Left ventricle myocardium inferior (tissue), 1 donor: ENCODE results near the gene ARFGAP3. TPM values are rescaled to one million over a fixed set of nuclear protein-coding genes. Genes with fewer than 3 reads are reported as not detected.

Experiments used
- DNase-seq: peaks from one replicate; pipeline ENCODE4 v3.0.0-alpha.2; 2020
- H3K27ac ChIP-seq: fragments of 200-600 bp; replicated peaks from 2 replicates; pipeline ENCODE4 v1.8.0; 2021
- H3K27me3 ChIP-seq: fragments of 200-600 bp; 2 replicates; pipeline ENCODE4 v1.8.0; 2021; ENCODE audit warnings: low read depth
- H3K36me3 ChIP-seq: fragments of 200-600 bp; 2 replicates; pipeline ENCODE4 v1.8.0; 2021
- H3K4me1 ChIP-seq: fragments of 200-600 bp; 2 replicates; pipeline ENCODE4 v1.8.0; 2021
- H3K4me3 ChIP-seq: fragments of 200-600 bp; 2 replicates; pipeline ENCODE4 v1.8.0; 2021; ENCODE audit warnings: mild to moderate bottlenecking, moderate library complexity
- H3K9me3 ChIP-seq: fragments of 200-600 bp; replicated peaks from 2 replicates; pipeline ENCODE4 v1.8.0; 2021
- CTCF ChIP-seq: fragments of 200-600 bp; IDR thresholded peaks from 2 replicates; pipeline ENCODE4 v1.8.0; 2021; ENCODE audit warnings: antibody characterized with exemption, mild to moderate bottlenecking, borderline replicate concordance
- intact Hi-C: fragments of 100-400 bp; cut with micrococcal nuclease; formaldehyde crosslinking; loops from one replicate; pipeline ENCODE4 v1.11.0; 2022
- total RNA-seq: library from RNA; stranded (reverse); fragmentation: NEBNext Ultra II Directional; extraction: Animal tissue kit (Norgen Biotek cat#: 25700); gene quantifications from one replicate; pipeline ENCODE4 v1.2.1, GENCODE V29; 2021
- donor health status: DM: no; HTN: yes; CAD: no; lungs with severe emphysema.

ARFGAP3 gene
- total RNA-seq, 1 donor from 2014 or later: 26.9 TPM

GRCh38 chr22:42855721-42856120 is 1.4 kb downstream of the ARFGAP3 start:
- DNase-seq: no peak
- Histone ChIP-seq H3K36me3 (no peaks in the 10 kb centered on the region), H3K4me1 (peaks cover 37% of the 10 kb centered on the region), H3K27ac (peak overlapping the region; percentile 98), H3K9me3 (no peaks in the 10 kb centered on the region), H3K27me3 (no peaks in the 10 kb centered on the region), H3K4me3 (peak overlapping the region; percentile 92)
- no peak for TF ChIP-seq CTCF
- intact Hi-C loops: no loop called here

GRCh38 chr22:42855211-42855610 is 1.9 kb downstream of the ARFGAP3 start:
- Histone ChIP-seq H3K9me3 (no peaks in the 10 kb centered on the region), H3K4me1 (peaks cover 33% of the 10 kb centered on the region), H3K27me3 (no peaks in the 10 kb centered on the region), H3K4me3 (peak overlapping the region; percentile 92), H3K36me3 (no peaks in the 10 kb centered on the region), H3K27ac (peak overlapping the region; percentile 98)
- intact Hi-C loops: no loop called here
- no peak for DNase-seq
- TF ChIP-seq CTCF: no peak

- intact Hi-C loops: no loop called here
- Histone ChIP-seq H3K27ac (no peak overlapping the region), H3K27me3 (no peaks in the 10 kb centered on the region), H3K4me1 (peaks cover 21% of the 10 kb centered on the region), H3K9me3 (no peaks in the 10 kb centered on the region), H3K4me3 (no peak overlapping the region), H3K36me3 (peaks cover 26% of the 10 kb centered on the region)
- no peak for TF ChIP-seq CTCF
- DNase-seq: no peak
These were observed 8.0 kb downstream of the ARFGAP3 start for GRCh38 chr22:42848941-42849550.

GRCh38 chr22:42847110-42847509 is 10.0 kb downstream of the ARFGAP3 start:
- intact Hi-C loops: no loop called here
- Histone ChIP-seq H3K4me3 (no peak overlapping the region), H3K9me3 (no peaks in the 10 kb centered on the region), H3K36me3 (peaks cover 35% of the 10 kb centered on the region), H3K4me1 (peaks cover 21% of the 10 kb centered on the region), H3K27me3 (no peaks in the 10 kb centered on the region), H3K27ac (no peak overlapping the region)
- no peak for DNase-seq
- TF ChIP-seq CTCF: no peak

GRCh38 chr22:42844756-42845155 is 12.3 kb downstream of the ARFGAP3 start:
- intact Hi-C loops: no loop called here
- peaks cover 54% of the 10 kb centered on the region for H3K36me3 ChIP-seq
- H3K4me3 ChIP-seq: no peak overlapping the region
- H3K27me3 ChIP-seq: no peaks in the 10 kb centered on the region
- no peak for TF ChIP-seq CTCF
- peaks cover 16% of the 10 kb centered on the region for H3K4me1 ChIP-seq
- H3K9me3 ChIP-seq: no peaks in the 10 kb centered on the region
- no peak for DNase-seq
- no peak overlapping the region for H3K27ac ChIP-seq
